DOHH2 (cell line): ENCODE measurements around the gene ANKRD2.

ENCODE experiments used
- H3F3A ChIP-seq: fragments of 200-600 bp; sonication (generic), shearing (Covaris generic); 2 replicates; pipeline ENCODE4 v1.6.0; 2016; ENCODE audit warnings: antibody characterized with exemption, mild to moderate bottlenecking; ENCODE audit not compliant: control insufficient read depth, insufficient read depth
- H3K27ac ChIP-seq: fragments of 200-600 bp; sonication (generic); 2 replicates; pipeline ENCODE4 v1.5.1; 2014; ENCODE audit warnings: low read depth, mild to moderate bottlenecking, low read length, moderate library complexity
- H3K27me3 ChIP-seq: fragments of 200-600 bp; sonication (generic); 2 replicates; pipeline ENCODE4 v1.6.1; 2014; ENCODE audit warnings: mild to moderate bottlenecking, low read length, mixed read lengths; ENCODE audit not compliant: control insufficient read depth
- H3K36me3 ChIP-seq: fragments of 200-600 bp; sonication (generic); 2 replicates; pipeline ENCODE4 v1.6.1; 2014; ENCODE audit warnings: mild to moderate bottlenecking, low read length, moderate library complexity, mixed read lengths; ENCODE audit not compliant: control insufficient read depth
- H3K4me1 ChIP-seq: fragments of 200-600 bp; sonication (generic); 2 replicates; pipeline ENCODE4 v1.6.1; 2014; ENCODE audit warnings: mild to moderate bottlenecking, low read length, mixed read lengths; ENCODE audit not compliant: control insufficient read depth
- H3K4me2 ChIP-seq: fragments of 200-600 bp; sonication (generic); 2 replicates; pipeline ENCODE4 v1.6.0; 2014; ENCODE audit warnings: mild to moderate bottlenecking, low read length, moderate library complexity
- H3K4me3 ChIP-seq: fragments of 200-600 bp; sonication (generic); 2 replicates; pipeline ENCODE4 v1.5.1; 2014; ENCODE audit warnings: mild to moderate bottlenecking, low read length, mixed read lengths
- H3K79me2 ChIP-seq: fragments of 200-600 bp; sonication (generic); 2 replicates; pipeline ENCODE4 v1.6.1; 2014; ENCODE audit warnings: mild to moderate bottlenecking, low read length, mixed read lengths; ENCODE audit not compliant: control insufficient read depth
- H3K9me2 ChIP-seq: fragments of 200-600 bp; sonication (generic); replicated peaks from 2 replicates; pipeline ENCODE4 v1.6.1; 2014; ENCODE audit warnings: mild to moderate bottlenecking, low read length, mixed read lengths; ENCODE audit not compliant: control insufficient read depth
- H3K9me3 ChIP-seq: fragments of 200-600 bp; sonication (generic); 2 replicates; pipeline ENCODE4 v1.6.1; 2014; ENCODE audit warnings: antibody characterized with exemption, low read length, mixed read lengths; ENCODE audit not compliant: control insufficient read depth, insufficient read depth
- H4K20me1 ChIP-seq: fragments of 200-600 bp; sonication (generic); 2 replicates; pipeline ENCODE4 v1.6.0; 2014; ENCODE audit warnings: low read depth, mild to moderate bottlenecking, antibody characterized with exemption, low read length, moderate library complexity; ENCODE audit not compliant: control insufficient read depth, insufficient read depth
- EZH2phosphoT487 ChIP-seq: fragments of 200-600 bp; sonication (generic); IDR thresholded peaks from 2 replicates; pipeline ENCODE4 v1.6.1; 2017; ENCODE audit warnings: borderline replicate concordance, mild to moderate bottlenecking, antibody characterized with exemption, low read length, moderate library complexity, mixed read lengths
- TF ChIP-seq, protein P1 (sequence below): fragments of 200-600 bp; sonication (generic); IDR thresholded peaks from one replicate; pipeline ENCODE4 v1.5.1; 2014; ENCODE audit warnings: antibody characterized with exemption, mild to moderate bottlenecking, low read depth, low read length; ENCODE audit not compliant: poor library complexity, severe bottlenecking

ANKRD2 gene

DNA sequence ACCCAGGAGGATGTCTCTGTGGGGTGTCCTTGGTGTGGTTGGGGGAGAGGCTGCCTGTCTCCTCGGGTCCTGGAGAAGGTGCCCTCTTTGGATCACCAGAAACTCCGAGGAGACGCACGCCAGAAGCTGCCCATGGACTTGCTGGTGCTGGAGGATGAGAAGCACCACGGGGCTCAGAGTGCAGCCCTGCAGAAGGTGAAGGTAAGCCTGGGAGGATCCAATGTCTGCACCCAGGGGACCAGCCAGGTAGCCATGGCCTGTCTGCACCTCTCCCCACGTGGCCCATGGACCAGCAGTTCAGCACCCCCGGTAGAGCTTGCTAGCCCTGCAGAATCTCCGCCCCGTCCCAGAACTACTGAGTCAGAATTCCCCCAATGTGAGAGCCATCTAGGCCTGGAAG, 5.1 kb downstream of the ANKRD2 start:
- peaks cover 4% of the 10 kb centered on the region; the same call in 1 of the 2 replicates for H3K27me3 ChIP-seq
- no peak overlapping the region for H3K4me2 ChIP-seq
- H3K36me3 ChIP-seq = no peaks in the 10 kb centered on the region
- H3K9me2 ChIP-seq = no peaks in the 10 kb centered on the region
- H3K4me1 ChIP-seq = no peaks in the 10 kb centered on the region
- H3K79me2 ChIP-seq = no peaks in the 10 kb centered on the region
- no peaks in the 10 kb centered on the region for H3F3A ChIP-seq
- no peak overlapping the region for H3K4me3 ChIP-seq
- no peak for TF ChIP-seq EZH2phosphoT487
- TF ChIP-seq, protein P1, sequence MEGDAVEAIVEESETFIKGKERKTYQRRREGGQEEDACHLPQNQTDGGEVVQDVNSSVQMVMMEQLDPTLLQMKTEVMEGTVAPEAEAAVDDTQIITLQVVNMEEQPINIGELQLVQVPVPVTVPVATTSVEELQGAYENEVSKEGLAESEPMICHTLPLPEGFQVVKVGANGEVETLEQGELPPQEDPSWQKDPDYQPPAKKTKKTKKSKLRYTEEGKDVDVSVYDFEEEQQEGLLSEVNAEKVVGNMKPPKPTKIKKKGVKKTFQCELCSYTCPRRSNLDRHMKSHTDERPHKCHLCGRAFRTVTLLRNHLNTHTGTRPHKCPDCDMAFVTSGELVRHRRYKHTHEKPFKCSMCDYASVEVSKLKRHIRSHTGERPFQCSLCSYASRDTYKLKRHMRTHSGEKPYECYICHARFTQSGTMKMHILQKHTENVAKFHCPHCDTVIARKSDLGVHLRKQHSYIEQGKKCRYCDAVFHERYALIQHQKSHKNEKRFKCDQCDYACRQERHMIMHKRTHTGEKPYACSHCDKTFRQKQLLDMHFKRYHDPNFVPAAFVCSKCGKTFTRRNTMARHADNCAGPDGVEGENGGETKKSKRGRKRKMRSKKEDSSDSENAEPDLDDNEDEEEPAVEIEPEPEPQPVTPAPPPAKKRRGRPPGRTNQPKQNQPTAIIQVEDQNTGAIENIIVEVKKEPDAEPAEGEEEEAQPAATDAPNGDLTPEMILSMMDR = no peak
- no peak overlapping the region for H3K27ac ChIP-seq
- no peaks in the 10 kb centered on the region for H3K9me3 ChIP-seq
- H4K20me1 ChIP-seq = no peaks in the 10 kb centered on the region

DNA sequence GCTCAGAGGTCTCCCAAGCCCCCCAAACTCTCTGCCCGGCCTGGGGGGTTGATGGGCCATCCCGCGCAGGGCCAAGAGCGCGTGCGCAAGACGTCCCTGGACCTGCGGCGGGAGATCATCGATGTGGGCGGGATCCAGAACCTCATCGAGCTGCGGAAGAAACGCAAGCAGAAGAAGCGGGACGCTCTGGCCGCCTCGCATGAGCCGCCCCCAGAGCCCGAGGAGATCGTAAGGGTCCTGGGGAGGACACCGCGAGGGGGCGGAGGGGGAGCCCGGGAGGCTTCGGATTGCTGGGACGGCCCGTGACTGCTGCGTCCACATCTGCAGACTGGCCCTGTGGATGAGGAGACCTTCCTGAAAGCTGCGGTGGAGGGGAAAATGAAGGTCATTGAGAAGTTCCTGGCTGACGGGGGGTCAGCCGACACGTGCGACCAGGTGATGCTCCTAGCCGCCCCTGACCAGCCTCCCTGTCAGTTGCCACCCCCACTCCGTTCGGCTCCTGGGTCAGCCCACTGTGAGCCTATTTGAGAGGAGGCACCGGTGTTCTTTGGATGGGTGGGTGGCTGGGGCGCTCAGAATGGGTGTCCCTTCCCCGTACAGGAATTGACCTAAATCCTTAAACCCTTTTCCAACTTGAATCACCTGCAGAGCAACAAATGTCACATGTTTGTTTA, 5.7 kb downstream of the ANKRD2 start:
- H3K4me2 ChIP-seq = no peak overlapping the region
- H3K36me3 ChIP-seq = no peaks in the 10 kb centered on the region
- H3K79me2 ChIP-seq = no peaks in the 10 kb centered on the region
- TF ChIP-seq, protein P1 = no peak
- TF ChIP-seq EZH2phosphoT487 = no peak
- no peaks in the 10 kb centered on the region for H3K9me3 ChIP-seq
- peaks cover 4% of the 10 kb centered on the region; the same call in 1 of the 2 replicates for H3K27me3 ChIP-seq
- no peaks in the 10 kb centered on the region for H3K9me2 ChIP-seq
- H3K4me1 ChIP-seq = no peaks in the 10 kb centered on the region
- no peaks in the 10 kb centered on the region for H4K20me1 ChIP-seq
- H3K4me3 ChIP-seq = no peak overlapping the region
- no peak overlapping the region for H3K27ac ChIP-seq
- H3F3A ChIP-seq = no peaks in the 10 kb centered on the region

DNA sequence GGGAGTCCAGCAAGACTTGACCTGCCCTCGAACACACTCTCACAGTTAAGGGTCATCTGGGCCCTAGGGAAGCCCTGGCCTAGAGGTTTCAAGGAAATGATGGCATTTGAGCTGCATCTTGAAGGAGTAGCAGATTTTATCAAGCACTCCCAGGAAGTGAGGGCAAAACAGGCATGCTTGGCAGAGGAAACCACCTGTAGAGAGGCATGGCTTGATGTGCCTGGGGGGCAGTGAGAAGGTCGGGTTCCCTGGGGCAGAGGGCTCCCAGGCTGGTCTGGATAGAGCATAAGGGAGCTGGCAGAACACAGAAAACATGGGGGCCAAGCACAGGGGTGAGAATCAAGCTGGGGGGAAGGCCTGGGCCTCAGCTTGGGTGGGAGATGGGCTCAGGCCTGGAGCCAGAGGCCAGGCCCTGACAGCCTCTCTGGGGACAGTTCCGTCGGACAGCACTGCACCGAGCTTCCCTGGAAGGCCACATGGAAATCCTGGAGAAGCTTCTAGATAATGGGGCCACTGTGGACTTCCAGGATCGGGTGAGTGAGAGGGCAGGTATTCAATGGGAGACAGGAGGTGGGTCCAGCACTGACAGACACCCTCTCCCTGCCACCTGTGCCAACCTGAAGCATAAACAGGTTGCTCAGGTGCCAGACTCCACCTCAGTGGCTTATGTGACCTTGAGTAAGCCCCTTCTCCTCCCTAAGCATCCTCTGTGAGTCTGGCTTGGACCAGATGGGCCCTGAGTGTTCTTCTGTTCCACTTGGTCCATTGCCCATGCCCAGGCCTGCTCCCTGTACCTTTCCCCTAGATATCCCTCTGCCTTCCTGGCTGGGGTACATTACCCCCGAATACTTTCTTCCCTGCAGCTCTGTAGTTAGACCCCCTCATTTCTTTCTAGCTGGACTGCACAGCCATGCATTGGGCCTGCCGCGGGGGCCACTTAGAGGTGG, 8.1 kb downstream of the ANKRD2 start:
- Histone ChIP-seq H3K4me1 (no peaks in the 10 kb centered on the region), H3K27ac (no peak overlapping the region), H3K27me3 (peaks cover 4% of the 10 kb centered on the region; the same call in 1 of the 2 replicates), H3K9me2 (no peaks in the 10 kb centered on the region), H3K36me3 (no peaks in the 10 kb centered on the region), H4K20me1 (no peaks in the 10 kb centered on the region), H3F3A (no peaks in the 10 kb centered on the region), H3K9me3 (no peaks in the 10 kb centered on the region), H3K4me2 (no peak overlapping the region), H3K79me2 (no peaks in the 10 kb centered on the region), H3K4me3 (no peak overlapping the region)
- TF ChIP-seq, protein P1 = no peak
